ENCODE data around the gene WDR5B.
"Not testable (repeated sequence)": the region's sequence is repeated elsewhere in the genome, so short reads cannot be mapped to it uniquely, and the experiment has no call there.

WDR5B gene

GRCh38 chr3:122382888-122383666 is 32.8 kb downstream of the WDR5B start, which contains the start of gene MIX23:
MIX23 (minus strand) TSS chr3:122383231; CDS start chr3:122383224, 7 bp downstream.
- TF ChIP-seq, protein P1, sequence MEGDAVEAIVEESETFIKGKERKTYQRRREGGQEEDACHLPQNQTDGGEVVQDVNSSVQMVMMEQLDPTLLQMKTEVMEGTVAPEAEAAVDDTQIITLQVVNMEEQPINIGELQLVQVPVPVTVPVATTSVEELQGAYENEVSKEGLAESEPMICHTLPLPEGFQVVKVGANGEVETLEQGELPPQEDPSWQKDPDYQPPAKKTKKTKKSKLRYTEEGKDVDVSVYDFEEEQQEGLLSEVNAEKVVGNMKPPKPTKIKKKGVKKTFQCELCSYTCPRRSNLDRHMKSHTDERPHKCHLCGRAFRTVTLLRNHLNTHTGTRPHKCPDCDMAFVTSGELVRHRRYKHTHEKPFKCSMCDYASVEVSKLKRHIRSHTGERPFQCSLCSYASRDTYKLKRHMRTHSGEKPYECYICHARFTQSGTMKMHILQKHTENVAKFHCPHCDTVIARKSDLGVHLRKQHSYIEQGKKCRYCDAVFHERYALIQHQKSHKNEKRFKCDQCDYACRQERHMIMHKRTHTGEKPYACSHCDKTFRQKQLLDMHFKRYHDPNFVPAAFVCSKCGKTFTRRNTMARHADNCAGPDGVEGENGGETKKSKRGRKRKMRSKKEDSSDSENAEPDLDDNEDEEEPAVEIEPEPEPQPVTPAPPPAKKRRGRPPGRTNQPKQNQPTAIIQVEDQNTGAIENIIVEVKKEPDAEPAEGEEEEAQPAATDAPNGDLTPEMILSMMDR (IDR thresholded peaks at IDR 0.05; ENCODE audit: low read depth, low read length), result no peak
- peak within 1 kb of the TSS; percentile 90 to 92 for H3K4me3 ChIP-seq (replicated peaks in 1 of 2; ENCODE audit: low read depth in 2 of 2, low read length in 2 of 2)
- DNase-seq (ENCODE audit: low read depth in 2 of 2), result peak; percentile 84 to 85

GRCh38 chr3:122377975-122378374 is 37.9 kb downstream of the WDR5B start:
- no peak overlapping the region for H3K4me3 ChIP-seq (replicated peaks in 1 of 2; ENCODE audit: low read depth in 2 of 2, low read length in 2 of 2)
- DNase-seq (ENCODE audit: low read depth in 2 of 2), result no peak
- TF ChIP-seq, protein P1 (IDR thresholded peaks at IDR 0.05; ENCODE audit: low read depth, low read length), result no peak

DNA sequence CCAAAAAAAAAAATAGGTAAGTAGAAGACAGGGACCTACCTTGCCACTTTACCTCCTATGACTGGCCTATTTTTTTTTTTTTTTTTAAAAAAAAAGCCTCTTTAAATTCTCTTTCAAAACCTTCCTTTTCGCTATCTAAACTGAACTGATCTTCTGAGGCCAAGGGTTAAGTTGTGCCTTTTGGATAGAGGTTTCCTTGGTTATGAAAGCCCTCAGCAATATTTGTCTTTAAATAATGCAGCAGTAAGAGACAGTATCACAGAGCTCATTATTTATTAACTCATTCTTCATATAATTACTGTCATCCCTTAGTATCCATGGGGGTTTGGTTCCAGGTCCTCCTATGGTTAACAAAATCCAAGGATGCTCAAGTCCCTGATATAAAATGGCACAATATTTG is 41.8 kb downstream of the WDR5B start:
- DNase-seq (ENCODE audit: low read depth in 2 of 2), result no peak
- H3K4me3 ChIP-seq (replicated peaks in 1 of 2; ENCODE audit: low read depth in 2 of 2, low read length in 2 of 2), result no peak overlapping the region
- TF ChIP-seq, protein P1 (IDR thresholded peaks at IDR 0.05; ENCODE audit: low read depth, low read length), result no peak

DNA sequence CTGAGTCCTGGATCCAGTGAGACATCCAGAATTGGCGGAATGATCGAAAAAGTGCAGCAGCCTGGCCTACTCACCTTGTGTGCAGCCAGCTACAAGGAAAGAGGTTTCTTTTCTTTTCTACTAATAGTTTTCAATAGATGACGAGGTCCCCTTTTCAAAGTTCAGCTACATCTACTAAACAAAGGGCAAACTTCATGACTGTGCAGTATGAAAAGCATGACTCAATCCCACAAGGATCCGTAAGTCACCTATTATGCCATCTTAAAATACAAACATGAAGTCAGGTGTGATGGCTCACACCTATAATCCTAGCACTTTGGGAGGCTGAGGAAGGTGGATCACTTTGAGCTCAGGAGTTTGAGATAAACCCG is 49.5 kb downstream of the WDR5B start:
- no peak overlapping the region for H3K4me3 ChIP-seq (replicated peaks in 1 of 2; ENCODE audit: low read depth in 2 of 2, low read length in 2 of 2)
- TF ChIP-seq, protein P1 (IDR thresholded peaks at IDR 0.05; ENCODE audit: low read depth, low read length), result no peak

GRCh38 chr3:122365582-122366378 is 50.1 kb downstream of the WDR5B start:
- not testable (repeated sequence) for H3K4me3 ChIP-seq (replicated peaks in 1 of 2; ENCODE audit: low read depth in 2 of 2, low read length in 2 of 2)
- peak; percentile 49 to 73 for DNase-seq (ENCODE audit: low read depth in 2 of 2)

More for the DNA sequence above, 49.5 kb downstream of the WDR5B start:
- DNase-seq (ENCODE audit: low read depth in 2 of 2), result no peak

DNA sequence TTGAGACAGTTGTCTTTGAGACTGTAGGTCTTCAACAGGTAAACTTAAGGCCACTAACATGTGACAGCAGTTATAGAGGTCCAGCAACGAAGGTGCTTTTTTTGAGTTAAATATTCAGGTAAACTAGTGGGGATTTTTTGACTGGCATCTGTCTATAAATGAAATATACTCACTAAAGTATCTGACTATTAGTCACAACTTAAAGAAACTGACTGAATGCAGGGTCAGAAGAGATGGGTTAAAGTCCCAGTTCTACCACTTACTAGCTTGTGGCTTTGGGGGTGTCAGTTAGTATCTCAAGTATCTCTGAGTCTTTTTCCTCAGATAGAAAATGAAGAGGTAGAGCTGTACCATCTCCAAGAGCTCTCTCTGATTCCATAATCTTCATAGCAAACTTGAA is 50.8 kb downstream of the WDR5B start:
- no peak for DNase-seq (ENCODE audit: low read depth in 2 of 2)
- TF ChIP-seq, protein P1 (IDR thresholded peaks at IDR 0.05; ENCODE audit: low read depth, low read length), result no peak

DNA sequence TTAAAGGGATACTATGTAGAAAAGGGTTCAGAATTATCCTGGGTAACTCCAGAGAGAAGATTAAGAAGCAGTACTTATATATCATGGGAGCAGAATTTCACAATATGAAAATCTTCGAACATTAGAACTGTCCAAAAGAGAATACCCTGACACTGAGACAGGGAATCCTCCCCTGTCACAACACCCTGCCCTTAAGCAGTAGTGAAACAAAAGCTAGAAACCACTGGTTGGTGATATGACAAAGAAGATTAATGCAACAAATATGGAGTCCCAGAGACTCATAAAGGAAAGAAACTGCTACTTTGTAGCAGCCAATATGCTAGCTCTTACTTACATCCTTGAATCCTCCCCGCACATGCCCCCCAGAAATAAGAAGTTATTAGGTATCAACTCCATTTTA is 51.4 kb downstream of the WDR5B start:
- DNase-seq (ENCODE audit: low read depth in 2 of 2), result no peak
- TF ChIP-seq, protein P1 (IDR thresholded peaks at IDR 0.05; ENCODE audit: low read depth, low read length), result no peak
- no peak overlapping the region for H3K4me3 ChIP-seq (replicated peaks in 1 of 2; ENCODE audit: low read depth in 2 of 2, low read length in 2 of 2)

More for the DNA sequence above, 50.8 kb downstream of the WDR5B start:
- no peak overlapping the region for H3K4me3 ChIP-seq (replicated peaks in 1 of 2; ENCODE audit: low read depth in 2 of 2, low read length in 2 of 2)
